GM19452 (cell line): ENCODE results near the gene ATP11B.
"Not testable (repeated sequence)": the region's sequence is repeated elsewhere in the genome, so short reads cannot be mapped to it uniquely, and the experiment has no call there.

Experiments used
- ATAC-seq: cut with Tn5 transposase; IDR thresholded peaks from one replicate; pipeline ENCODE4 v1.9.1; 2021; ENCODE audit not compliant: unreplicated experiment

The ATP11B gene

GRCh38 chr3:182824957-182825356 is 31.7 kb downstream of the ATP11B start:
- no peak for ATAC-seq

- ATAC-seq, result no peak
These were observed 36.6 kb downstream of the ATP11B start for GRCh38 chr3:182829761-182830405.

DNA sequence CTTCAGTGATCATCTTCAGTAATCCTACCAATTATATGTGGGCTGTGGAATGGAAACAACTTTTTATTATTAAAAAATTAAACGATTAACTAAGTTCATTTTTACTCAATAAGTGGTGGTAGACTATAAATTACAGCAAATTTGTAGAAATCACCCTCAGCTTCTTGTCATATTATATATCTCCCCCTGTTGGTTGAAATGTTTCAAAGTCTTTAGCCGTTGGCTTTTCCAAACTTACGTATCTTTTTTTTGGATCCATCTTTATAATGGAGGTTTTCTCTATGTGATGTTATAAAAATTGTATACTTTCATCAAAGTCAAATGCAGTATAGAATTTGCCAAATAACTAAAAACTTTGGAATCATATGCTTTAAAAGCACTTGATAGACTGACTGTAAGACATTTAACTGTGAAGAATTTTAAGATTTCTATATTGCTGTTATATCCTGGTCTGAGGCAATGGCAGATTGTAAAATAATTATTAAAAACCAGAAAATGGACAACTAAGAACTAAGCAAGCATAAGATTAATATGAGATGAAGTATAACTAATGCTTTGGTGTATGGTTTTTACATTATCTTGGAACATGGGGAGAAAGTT is 44.7 kb downstream of the ATP11B start:
- no peak for ATAC-seq

- no peak for ATAC-seq
These were observed 50.2 kb downstream of the ATP11B start for GRCh38 chr3:182843478-182843877.

DNA sequence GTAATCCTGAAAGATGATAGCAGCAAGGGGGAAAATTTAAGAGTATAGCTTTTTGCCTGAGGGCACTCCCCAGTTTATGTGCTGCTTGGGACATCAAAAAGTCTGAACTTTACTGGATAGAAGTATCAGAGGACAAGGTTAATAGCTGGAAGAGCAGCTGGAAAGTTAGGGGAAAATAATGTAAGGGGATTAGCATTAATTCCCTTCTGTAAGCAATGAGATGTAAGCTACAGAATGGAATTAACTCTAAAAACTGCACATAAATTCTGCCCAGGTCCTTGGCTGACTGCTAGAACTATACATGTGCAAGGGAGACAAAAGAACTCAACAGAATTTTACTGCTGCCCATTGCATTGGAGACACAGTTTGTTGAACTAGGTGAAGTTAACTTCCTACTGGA is 55.6 kb downstream of the ATP11B start:
- no peak for ATAC-seq

DNA sequence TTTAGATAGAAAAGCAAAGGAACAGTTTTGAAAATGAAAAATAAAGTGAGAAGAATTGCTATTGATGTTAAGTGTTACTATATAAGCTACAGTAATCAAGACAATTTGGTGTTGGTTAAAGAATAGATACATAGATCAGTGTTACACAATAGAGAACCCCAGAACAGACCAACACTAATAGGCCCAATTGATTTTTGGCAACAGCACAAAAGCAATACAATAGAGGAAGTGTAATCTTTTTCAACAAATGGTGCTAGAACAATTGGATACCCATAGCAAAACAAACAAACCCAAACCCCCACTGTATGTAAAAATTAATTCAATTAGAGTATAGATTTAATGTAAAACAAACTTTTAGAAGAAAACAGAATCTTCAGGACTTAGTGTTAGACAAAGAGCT is 61.8 kb downstream of the ATP11B start:
- ATAC-seq, result no peak

DNA sequence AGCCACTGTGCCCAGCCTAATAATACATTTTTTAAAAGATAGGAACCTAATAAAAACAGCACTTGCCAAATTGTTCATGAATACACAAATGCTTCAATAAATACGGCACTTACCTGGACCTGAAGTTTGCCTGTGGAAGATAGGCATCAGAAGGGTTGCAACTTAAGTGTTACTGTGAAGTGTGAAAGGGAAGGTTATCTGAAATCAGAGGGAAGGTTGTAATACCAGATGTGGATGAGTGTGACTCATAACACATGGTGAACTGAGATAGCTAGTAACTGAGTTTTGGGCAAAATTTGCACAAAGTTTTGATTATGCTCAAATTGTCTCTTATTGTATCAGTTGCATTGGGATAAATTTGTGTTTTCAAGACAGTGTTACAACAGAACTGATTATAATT is 68.0 kb downstream of the ATP11B start:
- ATAC-seq, result no peak

GRCh38 chr3:182862159-182862860 is 69.0 kb downstream of the ATP11B start:
- ATAC-seq, result no peak

DNA sequence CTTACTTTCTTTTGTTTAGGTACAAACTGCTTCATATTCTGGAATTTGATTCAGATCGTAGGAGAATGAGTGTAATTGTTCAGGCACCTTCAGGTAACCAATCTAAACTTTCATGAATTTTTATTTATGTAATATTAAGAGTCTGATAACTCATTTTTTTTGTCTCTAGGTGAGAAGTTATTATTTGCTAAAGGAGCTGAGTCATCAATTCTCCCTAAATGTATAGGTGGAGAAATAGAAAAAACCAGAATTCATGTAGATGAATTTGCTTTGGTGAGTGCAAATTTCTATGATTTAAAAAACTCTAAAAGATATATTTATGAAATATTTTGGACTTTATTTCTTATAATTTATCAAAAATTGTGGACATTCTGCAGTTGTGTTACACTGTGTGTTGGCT is 75.8 kb downstream of the ATP11B start:
- no peak for ATAC-seq

GRCh38 chr3:182870917-182871316 is 77.6 kb downstream of the ATP11B start:
- not testable (repeated sequence) for ATAC-seq

GRCh38 chr3:182879031-182879611 is 85.8 kb downstream of the ATP11B start:
- ATAC-seq, result no peak

GRCh38 chr3:182886497-182886896 is 93.2 kb downstream of the ATP11B start:
- no peak for ATAC-seq

- ATAC-seq, result no peak
These were observed 96.8 kb downstream of the ATP11B start for GRCh38 chr3:182889948-182890629.

- ATAC-seq, result no peak
These were observed 98.1 kb downstream of the ATP11B start for GRCh38 chr3:182891364-182891763.

GRCh38 chr3:182892226-182892625 is 98.9 kb downstream of the ATP11B start:
- ATAC-seq, result no peak

GRCh38 chr3:182895513-182896112 is 102.3 kb downstream of the ATP11B start:
- ATAC-seq, result no peak

DNA sequence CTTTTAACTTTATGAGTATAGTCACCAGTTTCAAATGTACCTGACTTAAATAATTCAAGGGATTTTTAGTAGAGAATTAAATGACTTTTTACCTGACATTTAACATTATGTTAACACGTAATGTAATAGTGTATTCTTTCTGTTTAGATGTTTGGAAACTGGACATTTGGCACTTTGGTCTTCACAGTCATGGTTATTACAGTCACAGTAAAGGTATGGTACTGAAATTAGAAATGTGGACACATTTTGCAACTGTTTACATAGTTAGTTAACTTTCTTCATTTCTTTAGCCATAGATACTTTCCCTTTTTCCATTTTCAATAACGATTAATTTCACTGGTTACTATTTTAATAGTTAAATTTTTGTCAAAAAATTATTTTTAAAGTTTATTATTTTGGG is 103.2 kb downstream of the ATP11B start:
- ATAC-seq, result no peak

DNA sequence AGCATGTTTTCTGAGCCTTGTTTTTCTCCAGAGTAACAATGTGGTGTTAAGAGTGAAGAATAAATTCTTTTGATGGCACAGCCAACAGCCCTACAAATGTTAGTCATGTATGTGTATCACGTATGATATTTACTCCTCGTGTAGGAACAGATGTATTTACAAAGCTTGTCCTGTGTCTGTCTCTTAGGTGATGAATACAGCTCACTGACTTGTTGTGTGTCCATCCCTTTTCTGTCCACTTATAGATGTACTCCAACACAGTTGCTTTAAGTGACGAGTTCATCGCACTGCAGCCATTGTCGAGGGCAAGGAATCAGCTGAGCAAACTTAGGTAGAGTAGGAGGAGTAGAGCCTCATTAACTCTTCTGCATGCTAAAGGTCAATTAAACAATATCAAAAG is 108.9 kb downstream of the ATP11B start:
- ATAC-seq, result no peak

DNA sequence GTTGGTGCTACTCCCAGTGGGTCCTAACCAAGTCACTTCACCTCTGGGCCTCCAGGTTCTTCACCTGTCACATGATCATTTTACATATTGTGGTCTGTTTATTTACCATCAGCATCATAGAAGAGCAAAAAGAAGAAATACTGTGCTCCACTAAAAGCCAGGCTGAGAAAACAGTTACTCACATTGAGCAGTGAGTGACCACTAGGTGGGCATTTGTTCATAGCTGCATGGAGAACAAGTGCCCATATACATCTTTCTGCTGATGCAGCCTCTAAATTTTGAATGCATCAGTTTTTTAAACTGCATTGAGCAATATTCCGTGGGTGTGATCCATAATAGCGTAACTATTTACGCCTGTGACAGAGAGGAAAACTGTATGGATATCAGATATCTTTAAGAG is 110.9 kb downstream of the ATP11B start:
- no peak for ATAC-seq

DNA sequence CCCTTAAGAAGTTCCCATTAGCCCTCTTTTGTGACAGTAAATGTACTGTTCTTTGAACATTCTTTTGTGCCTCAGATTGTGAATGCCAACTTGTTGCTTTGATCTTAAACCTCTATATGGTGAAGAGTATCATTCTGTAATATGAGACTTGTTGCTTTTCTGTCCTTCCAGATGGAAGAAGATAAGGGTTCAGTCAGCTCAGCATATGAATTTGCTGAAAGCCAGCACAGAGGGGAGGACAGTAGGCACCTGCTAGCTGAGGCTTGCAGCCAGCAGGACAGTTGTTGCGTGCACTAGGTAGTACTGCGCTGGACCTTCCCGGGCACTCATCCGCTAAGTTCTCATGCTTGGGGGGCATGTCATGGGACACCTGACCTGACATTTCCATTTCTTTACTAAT is 112.3 kb downstream of the ATP11B start:
- no peak for ATAC-seq

DNA sequence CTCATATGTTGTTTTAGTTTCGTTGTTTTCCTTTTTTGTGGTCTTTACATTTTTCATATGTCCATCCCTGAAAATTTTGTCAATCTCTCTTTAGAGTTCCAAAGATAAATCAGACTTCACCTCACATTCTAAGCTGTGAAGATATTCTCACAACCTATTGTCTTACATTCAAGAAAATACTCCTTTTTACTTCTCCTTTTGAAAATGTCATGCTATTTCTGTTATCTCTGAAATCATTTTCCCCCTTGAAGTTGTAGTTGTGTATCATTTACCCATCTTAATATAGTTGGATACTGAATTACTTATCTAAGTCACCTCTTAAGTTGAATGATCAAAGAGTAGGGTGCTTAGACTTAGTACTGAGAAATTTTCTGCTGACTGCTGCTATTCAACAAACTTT is 112.7 kb downstream of the ATP11B start:
- no peak for ATAC-seq
